SK-N-MC (cell line): ENCODE results near the gene SF3A2.

Experiments used
- EZH2 ChIP-seq: fragments of 200-600 bp; sonication (generic); IDR thresholded peaks from one replicate; pipeline ENCODE4 v1.6.1; 2017; ENCODE audit warnings: antibody characterized with exemption
- POLR2AphosphoS5 ChIP-seq: IDR thresholded peaks from 2 replicates; pipeline ENCODE4 v1.6.1; 2012; ENCODE audit warnings: mild to moderate bottlenecking, low read depth, low read length, borderline replicate concordance

GRCh38 chr19:2190848-2191455 is 45.7 kb upstream of the SF3A2 start:
- no peak for TF ChIP-seq EZH2
- TF ChIP-seq POLR2AphosphoS5, result no peak
